ENCODE measurements around the gene GLDC. TPM values are rescaled to one million over a fixed set of nuclear protein-coding genes. Genes with fewer than 3 reads are reported as not detected.

GLDC gene
- total RNA-seq, 2 donors from 2014 or later: 8.9 to 38.8 TPM

- peak overlapping the region; percentile 85 for H3K4me3 ChIP-seq (ENCODE audit: low read length)
- H3K36me3 ChIP-seq (ENCODE audit: control insufficient read depth, insufficient read depth, low read length): no peaks in the 10 kb centered on the region
- H3K4me1 Mint-ChIP-seq: peaks cover 11% of the 10 kb centered on the region
- H3K9me3 ChIP-seq (ENCODE audit: control insufficient read depth, low read length): no peaks in the 10 kb centered on the region
- H3K36me3 Mint-ChIP-seq (ENCODE audit: low read depth): peaks cover 11% of the 10 kb centered on the region
- no peaks in the 10 kb centered on the region for H3K9me3 Mint-ChIP-seq
- H3K27ac Mint-ChIP-seq: peak overlapping the region; percentile 99
- no peaks in the 10 kb centered on the region for H3K27me3 Mint-ChIP-seq (ENCODE audit: insufficient read depth)
- TF ChIP-seq CTCF (conservative IDR thresholded peaks at IDR 0.05): no peak
- peak overlapping the region; percentile 98 for H3K27ac ChIP-seq (ENCODE audit: low read depth, low read length)
- no peaks in the 10 kb centered on the region for H3K4me1 ChIP-seq (ENCODE audit: control insufficient read depth, insufficient read depth, low read length)
- H3K4me3 Mint-ChIP-seq: peak overlapping the region; percentile 86
- no peaks in the 10 kb centered on the region for H3K27me3 ChIP-seq (ENCODE audit: control insufficient read depth, insufficient read depth, low read length, poor library complexity, severe bottlenecking)
- H3K9ac ChIP-seq (ENCODE audit: extremely low read depth, low read length, poor library complexity, severe bottlenecking): peak overlapping the region; percentile 92
- DNase-seq: no peak
- WGBS, 2 experiments (ENCODE audit: insufficient coverage in 1 of 2, insufficient read length in 1 of 2): 38 to 56% methylated on average over 8 to 15 of the region's 15 CpGs
These were observed 36.5 kb upstream of the GLDC start for GRCh38 chr9:6681957-6682501.

DNA sequence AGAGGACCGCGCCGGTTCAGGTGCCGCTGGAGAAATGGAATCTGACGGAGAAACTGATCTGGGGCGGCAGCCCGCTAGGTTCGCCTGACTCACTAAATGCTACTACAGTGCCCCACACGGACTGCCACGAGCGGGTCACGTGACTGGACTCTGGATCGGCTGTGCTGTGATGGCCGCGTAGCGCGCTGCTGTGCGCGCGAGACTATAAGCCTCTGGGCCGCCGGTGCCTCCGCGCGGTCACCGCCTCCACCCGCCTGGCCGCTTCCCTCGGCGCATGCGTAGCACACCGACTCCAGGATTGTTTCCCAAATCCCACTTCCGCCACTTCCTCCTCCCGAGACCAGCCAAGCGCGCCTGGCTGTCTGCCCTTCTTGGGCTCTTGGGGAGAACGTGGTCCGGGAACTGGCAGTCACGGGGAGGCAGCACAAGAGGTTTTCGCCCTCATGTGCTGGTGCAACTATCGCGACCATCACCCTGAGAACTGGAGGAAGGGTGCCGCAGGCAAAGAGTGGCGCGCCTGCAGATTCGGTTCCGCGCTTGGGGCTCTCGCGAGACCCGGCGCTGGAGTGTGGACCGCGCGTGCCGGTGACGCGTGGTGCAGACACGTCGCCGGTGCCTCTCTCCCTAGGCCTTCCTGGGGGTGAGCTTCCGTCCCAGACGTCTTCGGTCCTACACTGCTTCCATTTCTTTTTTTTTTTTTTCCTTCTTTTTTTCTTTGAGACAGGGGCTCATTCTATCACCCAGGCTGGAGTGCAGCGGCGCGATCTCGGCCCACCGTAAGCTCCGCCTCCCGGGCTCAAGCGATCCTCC, 35.8 kb upstream of the GLDC start:
- peaks cover 11% of the 10 kb centered on the region for H3K4me1 Mint-ChIP-seq

GRCh38 chr9:6680797-6681146, 35.2 kb upstream of the GLDC start:
- no peaks in the 10 kb centered on the region for H3K4me1 ChIP-seq (ENCODE audit: control insufficient read depth, insufficient read depth, low read length)
- Mint-ChIP-seq H3K4me1 (peaks cover 11% of the 10 kb centered on the region), H3K27ac (peak overlapping the region; percentile 99), H3K27me3 (ENCODE audit: insufficient read depth) (no peaks in the 10 kb centered on the region), H3K36me3 (ENCODE audit: low read depth) (peaks cover 9% of the 10 kb centered on the region), H3K4me3 (peak overlapping the region; percentile 86), H3K9me3 (no peaks in the 10 kb centered on the region)
- H3K36me3 ChIP-seq (ENCODE audit: control insufficient read depth, insufficient read depth, low read length): no peaks in the 10 kb centered on the region
- TF ChIP-seq CTCF (conservative IDR thresholded peaks at IDR 0.05): no peak
- WGBS, 2 experiments (ENCODE audit: insufficient coverage in 1 of 2, insufficient read length in 1 of 2): 8 to 14% methylated on average over 8 to 26 of the region's 26 CpGs
- peak overlapping the region; percentile 92 for H3K9ac ChIP-seq (ENCODE audit: extremely low read depth, low read length, poor library complexity, severe bottlenecking)
- no peaks in the 10 kb centered on the region for H3K27me3 ChIP-seq (ENCODE audit: control insufficient read depth, insufficient read depth, low read length, poor library complexity, severe bottlenecking)
- peak overlapping the region; percentile 98 for H3K27ac ChIP-seq (ENCODE audit: low read depth, low read length)
- no peak for DNase-seq
- H3K4me3 ChIP-seq (ENCODE audit: low read length): peak overlapping the region; percentile 85
- no peaks in the 10 kb centered on the region for H3K9me3 ChIP-seq (ENCODE audit: control insufficient read depth, low read length)

More for the DNA sequence above, 35.8 kb upstream of the GLDC start:
- H3K9me3 Mint-ChIP-seq: no peaks in the 10 kb centered on the region
- no peaks in the 10 kb centered on the region for H3K4me1 ChIP-seq (ENCODE audit: control insufficient read depth, insufficient read depth, low read length)
- H3K27ac ChIP-seq (ENCODE audit: low read depth, low read length): peak overlapping the region; percentile 98
- no peaks in the 10 kb centered on the region for H3K36me3 ChIP-seq (ENCODE audit: control insufficient read depth, insufficient read depth, low read length)
- peak overlapping the region; percentile 86 for H3K4me3 Mint-ChIP-seq
- WGBS, 2 experiments (ENCODE audit: insufficient coverage in 1 of 2, insufficient read length in 1 of 2): 0 to 1% methylated on average over 28 to 72 of the region's 72 CpGs
- no peak for TF ChIP-seq CTCF (conservative IDR thresholded peaks at IDR 0.05)
- H3K9me3 ChIP-seq (ENCODE audit: control insufficient read depth, low read length): no peaks in the 10 kb centered on the region
- peak; percentile 98 for DNase-seq
- H3K27me3 Mint-ChIP-seq (ENCODE audit: insufficient read depth): no peaks in the 10 kb centered on the region
- H3K27ac Mint-ChIP-seq: peak overlapping the region; percentile 99
- H3K4me3 ChIP-seq (ENCODE audit: low read length): peak overlapping the region; percentile 85
- H3K36me3 Mint-ChIP-seq (ENCODE audit: low read depth): peaks cover 9% of the 10 kb centered on the region
- peak overlapping the region; percentile 92 for H3K9ac ChIP-seq (ENCODE audit: extremely low read depth, low read length, poor library complexity, severe bottlenecking)
- no peaks in the 10 kb centered on the region for H3K27me3 ChIP-seq (ENCODE audit: control insufficient read depth, insufficient read depth, low read length, poor library complexity, severe bottlenecking)
